Ascending aorta (tissue), 2 donors: ENCODE measurements around the gene KXD1. TPM values are rescaled to one million over a fixed set of nuclear protein-coding genes. Genes with fewer than 3 reads are reported as not detected.

Experiments
- DNase-seq, 2 donors: peaks; one replicate each; pipeline ENCODE4 v3.0.0-alpha.2; 2019; ENCODE audit warnings: low spot score in 2 of 2
- H3K27ac ChIP-seq, 2 donors: fragments of 200-600 bp; sonication (generic); one replicate each; pipeline ENCODE4 v1.5.1; 2016 to 2017; ENCODE audit warnings: mild to moderate bottlenecking in 1 of 2
- H3K27me3 ChIP-seq: fragments of 200-600 bp; sonication (generic); one replicate; pipeline ENCODE4 v1.5.1; 2017
- H3K36me3 ChIP-seq, 2 donors: fragments of 200-600 bp; sonication (generic); one replicate each; pipeline ENCODE4 v1.5.1; 2016
- H3K4me1 ChIP-seq, 2 donors: fragments of 200-600 bp; sonication (generic); one replicate each; pipeline ENCODE4 v1.5.1; 2016 to 2017; ENCODE audit warnings: mild to moderate bottlenecking in 1 of 2
- H3K4me3 ChIP-seq, 2 donors: fragments of 200-600 bp; sonication (generic); one replicate each; pipeline ENCODE4 v1.5.1; 2016 to 2017; ENCODE audit warnings: mild to moderate bottlenecking in 1 of 2
- H3K9me3 ChIP-seq, 2 donors: fragments of 200-600 bp; sonication (generic); one replicate each; pipeline ENCODE4 v1.5.1; 2016
- intact Hi-C: fragments of 100-400 bp; cut with DNase I; formaldehyde crosslinking; loops from one replicate; pipeline ENCODE4 v1.15.1; 2023
- total RNA-seq: library from RNA; depleted of rRNA; stranded (reverse); fragments of >200 nt; gene quantifications from one replicate; pipeline ENCODE4 v1.1.0, GENCODE V29; 2016
- TF ChIP-seq, protein P1 (sequence below), 3 experiments: fragments of 200-600 bp in 2 of 3; fragments of 450-650 bp in 1 of 3; sonication (generic) in 2 of 3; IDR thresholded peaks; one replicate each; pipeline ENCODE4 v1.5.1; 2016 to 2019; ENCODE audit warnings: antibody characterized with exemption in 3 of 3, mild to moderate bottlenecking in 1 of 3, moderate library complexity in 1 of 3

The KXD1 gene
- total RNA-seq, 1 donor from 2014 or later: 178 TPM

- H3K4me1 ChIP-seq: peaks cover 11 to 13% of the 10 kb centered on the region in 2 donors
- H3K27me3 ChIP-seq: no peaks in the 10 kb centered on the region
- TF ChIP-seq, protein P1, sequence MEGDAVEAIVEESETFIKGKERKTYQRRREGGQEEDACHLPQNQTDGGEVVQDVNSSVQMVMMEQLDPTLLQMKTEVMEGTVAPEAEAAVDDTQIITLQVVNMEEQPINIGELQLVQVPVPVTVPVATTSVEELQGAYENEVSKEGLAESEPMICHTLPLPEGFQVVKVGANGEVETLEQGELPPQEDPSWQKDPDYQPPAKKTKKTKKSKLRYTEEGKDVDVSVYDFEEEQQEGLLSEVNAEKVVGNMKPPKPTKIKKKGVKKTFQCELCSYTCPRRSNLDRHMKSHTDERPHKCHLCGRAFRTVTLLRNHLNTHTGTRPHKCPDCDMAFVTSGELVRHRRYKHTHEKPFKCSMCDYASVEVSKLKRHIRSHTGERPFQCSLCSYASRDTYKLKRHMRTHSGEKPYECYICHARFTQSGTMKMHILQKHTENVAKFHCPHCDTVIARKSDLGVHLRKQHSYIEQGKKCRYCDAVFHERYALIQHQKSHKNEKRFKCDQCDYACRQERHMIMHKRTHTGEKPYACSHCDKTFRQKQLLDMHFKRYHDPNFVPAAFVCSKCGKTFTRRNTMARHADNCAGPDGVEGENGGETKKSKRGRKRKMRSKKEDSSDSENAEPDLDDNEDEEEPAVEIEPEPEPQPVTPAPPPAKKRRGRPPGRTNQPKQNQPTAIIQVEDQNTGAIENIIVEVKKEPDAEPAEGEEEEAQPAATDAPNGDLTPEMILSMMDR (IDR thresholded peaks at IDR 0.05): no peak
- DNase-seq: no peak
- peaks cover 57 to 62% of the 10 kb centered on the region in 2 donors for H3K36me3 ChIP-seq
- H3K27ac ChIP-seq: peak overlapping the region; percentile 19 to 38
- H3K9me3 ChIP-seq: no peaks in the 10 kb centered on the region
- H3K4me3 ChIP-seq: no peak overlapping the region
- intact Hi-C loops: no loop called here
Observed at GRCh38 chr19:18568367-18568766, 10.7 kb downstream of the KXD1 start.

- H3K36me3 ChIP-seq: peaks cover 56 to 60% of the 10 kb centered on the region in 2 donors
- DNase-seq: peak; percentile 92 to 99
- H3K4me1 ChIP-seq: peaks cover 11 to 15% of the 10 kb centered on the region in 2 donors
- no peaks in the 10 kb centered on the region for H3K9me3 ChIP-seq
- no peaks in the 10 kb centered on the region for H3K27me3 ChIP-seq
- TF ChIP-seq, protein P1 (IDR thresholded peaks at IDR 0.05): no peak
- intact Hi-C loops: loop anchor here (1.0 to 5.0 kb wide), 5 partner anchors 14 to 348 kb away; partner anchors contain the start of genes COPE, DDX49, ELL and FKBP8
- H3K4me3 ChIP-seq: peak within 1 kb of the TSS; percentile 74 to 83
- H3K27ac ChIP-seq: peak within 1 kb of the TSS; percentile 84 to 95
Observed at GRCh38 chr19:18571564-18572344, 14.1 kb downstream of the KXD1 start, which contains the start of gene UBA52. Gene UBA52 (plus strand): TSS chr19:18571857. CDS start chr19:18573301, 1,444 bp downstream.

GRCh38 chr19:18574691-18575291 lies 17.1 kb downstream of the KXD1 start:
- Histone ChIP-seq H3K36me3 (peaks cover 30 to 43% of the 10 kb centered on the region in 2 donors), H3K9me3 (no peaks in the 10 kb centered on the region), H3K27me3 (no peaks in the 10 kb centered on the region), H3K4me3 (no peak overlapping the region), H3K27ac (no peak overlapping the region), H3K4me1 (peaks cover 11 to 15% of the 10 kb centered on the region in 2 donors)
- intact Hi-C loops: loop anchor here (5.0 kb wide), 1 partner anchor 122 kb away; no protein-coding TSS in a partner anchor
- TF ChIP-seq, protein P1 (IDR thresholded peaks at IDR 0.05): no peak
- no peak for DNase-seq

GRCh38 chr19:18576383-18576782 lies 18.7 kb downstream of the KXD1 start:
- Histone ChIP-seq H3K36me3 (peaks cover 30 to 43% of the 10 kb centered on the region in 2 donors), H3K4me3 (no peak overlapping the region), H3K9me3 (no peaks in the 10 kb centered on the region), H3K27me3 (no peaks in the 10 kb centered on the region), H3K4me1 (peaks cover 11 to 13% of the 10 kb centered on the region in 2 donors), H3K27ac (no peak overlapping the region)
- DNase-seq: no peak
- TF ChIP-seq, protein P1 (IDR thresholded peaks at IDR 0.05): no peak
- intact Hi-C loops: no loop called here

DNA sequence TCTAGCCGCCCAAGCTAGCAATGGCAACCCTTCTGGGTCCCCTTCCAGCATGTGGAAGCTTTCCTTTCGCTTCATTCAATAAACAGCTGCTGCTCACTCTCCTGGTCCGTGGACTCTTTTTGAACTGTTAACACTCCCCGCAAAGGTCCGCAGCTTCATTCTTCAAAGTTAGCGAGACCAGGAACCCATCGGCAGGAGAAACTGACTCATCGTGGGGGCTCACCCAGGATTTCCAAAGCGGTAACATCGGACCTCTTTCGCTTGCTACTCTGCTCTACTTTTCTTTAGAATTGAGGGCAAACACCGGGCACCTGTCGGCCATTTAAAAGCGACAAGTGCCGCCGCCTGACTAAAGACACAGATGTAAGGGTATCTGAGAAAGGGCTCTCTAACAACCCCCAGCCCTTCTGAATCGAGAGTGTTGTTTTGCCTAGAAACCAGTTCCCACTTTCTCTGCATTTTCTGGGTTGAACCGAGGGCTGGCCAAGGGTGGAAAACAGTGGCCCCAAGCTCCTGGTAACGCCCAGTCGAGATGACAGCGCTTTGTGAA lies 19.8 kb downstream of the KXD1 start:
- peaks cover 30 to 43% of the 10 kb centered on the region in 2 donors for H3K36me3 ChIP-seq
- H3K27ac ChIP-seq: no peak overlapping the region
- intact Hi-C loops: no loop called here
- no peak for DNase-seq
- H3K27me3 ChIP-seq: no peaks in the 10 kb centered on the region
- peaks cover 6 to 11% of the 10 kb centered on the region in 2 donors for H3K4me1 ChIP-seq
- no peak overlapping the region for H3K4me3 ChIP-seq
- TF ChIP-seq, protein P1 (IDR thresholded peaks at IDR 0.05): no peak
- H3K9me3 ChIP-seq: no peaks in the 10 kb centered on the region
